Right renal cortex interstitium (tissue), 3 donors: ENCODE measurements around the gene TTYH2. TPM values are rescaled to one million over a fixed set of nuclear protein-coding genes. Genes with fewer than 3 reads are reported as not detected.
"Not testable (repeated sequence)": the region's sequence is repeated elsewhere in the genome, so short reads cannot be mapped to it uniquely, and the experiment has no call there.

Experiments
- DNase-seq, 3 donors: peaks; one replicate each; pipeline ENCODE4 v3.0.0-alpha.2; 2013; ENCODE audit warnings: low read depth in 3 of 3, low spot score in 2 of 3
- polyA plus RNA-seq, 3 donors: library from polyadenylated mRNA; unstranded; fragments of 120-200 nt; gene quantifications; one replicate each; pipeline ENCODE4 v1.2.1, GENCODE V29; 2013; ENCODE audit not compliant: insufficient read length in 3 of 3

TTYH2 gene
- polyA plus RNA-seq, 3 donors: 13.5 to 15.9 (median 15.1) TPM

GRCh38 chr17:74281799-74282198, 68.4 kb downstream of the TTYH2 start:
- DNase-seq: no peak

DNA sequence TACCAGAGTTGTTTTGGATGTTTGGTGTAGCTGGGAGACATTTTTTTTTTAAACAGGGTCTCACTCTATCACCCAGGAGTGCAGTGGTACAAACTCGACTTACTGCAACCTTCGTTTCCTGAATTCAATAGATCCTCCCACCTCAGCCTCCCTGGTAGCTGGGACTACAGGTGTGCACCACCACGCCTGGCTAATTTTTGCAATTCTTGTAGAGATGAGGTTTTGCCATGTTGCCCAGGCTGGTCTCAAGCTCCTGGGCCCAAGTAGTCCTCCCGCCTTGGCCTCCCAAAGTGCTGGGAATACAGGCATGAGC, 68.9 kb downstream of the TTYH2 start:
- not testable (repeated sequence) for DNase-seq

GRCh38 chr17:74282587-74283370, 69.4 kb downstream of the TTYH2 start:
- no peak for DNase-seq

DNA sequence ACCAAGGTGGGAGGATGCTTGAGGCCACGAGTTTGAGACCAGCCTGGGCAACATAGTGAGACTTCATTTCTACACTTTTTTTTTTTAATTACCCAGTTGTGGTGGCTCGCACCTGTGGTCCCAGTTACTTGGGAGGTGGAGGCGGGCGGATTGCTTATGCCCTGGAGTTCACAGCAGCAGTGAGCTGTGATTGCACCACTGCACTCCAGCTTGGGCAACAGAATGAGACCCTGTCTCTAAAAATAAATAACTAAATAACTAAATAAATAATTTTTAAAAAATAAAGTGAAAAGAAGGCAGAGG, 70.0 kb downstream of the TTYH2 start:
- no peak for DNase-seq

- no peak for DNase-seq
Measured at GRCh38 chr17:74287031-74287602, 73.7 kb downstream of the TTYH2 start.

DNA sequence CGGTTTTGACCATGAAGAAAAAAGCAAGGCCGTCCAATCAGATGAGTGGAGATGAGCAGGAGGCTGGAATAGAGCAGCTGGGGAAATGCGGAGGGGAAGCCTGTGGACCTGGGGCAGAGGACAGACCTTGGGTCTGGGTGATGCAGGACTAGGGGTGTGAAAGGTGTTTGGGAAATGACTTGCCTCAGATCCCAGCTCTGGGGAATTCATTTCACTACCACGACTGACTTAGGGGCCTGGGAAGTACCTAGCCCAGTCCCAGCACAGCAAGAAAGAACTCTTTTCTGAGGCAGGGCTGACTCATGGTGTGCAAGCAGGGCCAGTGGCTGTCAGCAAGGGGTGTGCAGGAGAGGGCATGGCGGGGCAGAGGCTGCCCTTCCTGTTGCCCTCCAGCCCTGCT, 75.4 kb downstream of the TTYH2 start:
- no peak for DNase-seq

DNA sequence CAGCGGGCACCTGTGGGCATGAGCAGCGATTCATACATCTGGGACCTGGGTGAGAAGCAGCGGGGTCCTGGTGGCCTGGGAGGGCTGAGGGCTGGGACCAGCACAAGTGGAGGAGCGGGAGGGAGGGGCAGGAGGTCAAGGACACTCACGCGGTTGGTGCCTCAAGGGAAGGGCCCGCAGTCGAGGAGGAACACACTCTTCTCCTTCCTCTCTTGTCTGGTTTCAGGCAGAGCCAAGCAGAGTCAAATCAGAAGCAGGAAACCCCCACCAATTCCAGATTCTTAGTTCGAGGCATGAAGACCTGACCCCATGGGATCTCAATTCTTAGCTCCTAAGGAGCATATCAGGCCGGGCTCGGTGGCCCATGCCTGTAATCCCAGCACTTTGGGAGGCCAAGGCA, 76.3 kb downstream of the TTYH2 start:
- no peak for DNase-seq

GRCh38 chr17:74290340-74290739, 77.0 kb downstream of the TTYH2 start:
- no peak for DNase-seq

- DNase-seq: no peak
Measured at GRCh38 chr17:74292495-74292894, 79.1 kb downstream of the TTYH2 start.

GRCh38 chr17:74295625-74296547, 82.5 kb downstream of the TTYH2 start:
- no peak for DNase-seq

- DNase-seq: no peak
Measured at GRCh38 chr17:74296548-74296936, 83.2 kb downstream of the TTYH2 start.

- DNase-seq: no peak
Measured at GRCh38 chr17:74297941-74298340, 84.6 kb downstream of the TTYH2 start.

DNA sequence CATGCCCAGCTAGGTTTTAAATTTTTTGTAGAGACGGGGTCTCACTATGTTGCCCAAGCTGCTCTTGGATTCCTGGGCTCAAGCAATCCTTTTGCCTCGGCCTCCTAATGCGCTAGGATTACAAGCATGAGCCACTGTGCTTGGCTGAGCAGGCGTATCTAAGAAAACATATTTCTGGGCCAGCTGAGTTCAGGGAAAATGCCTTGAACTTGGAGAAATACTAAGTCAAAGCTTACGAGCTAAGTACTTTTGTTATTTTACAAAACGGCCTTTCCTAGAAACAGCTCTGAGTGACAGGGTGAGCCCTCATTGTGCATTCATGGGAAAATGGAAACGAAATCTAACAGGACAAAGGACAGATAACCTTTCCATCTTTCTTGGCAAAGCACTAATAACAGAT, 85.4 kb downstream of the TTYH2 start:
- no peak for DNase-seq

GRCh38 chr17:74299226-74300009, 86.0 kb downstream of the TTYH2 start:
- DNase-seq: no peak

GRCh38 chr17:74303305-74303704, 89.9 kb downstream of the TTYH2 start:
- no peak for DNase-seq

DNA sequence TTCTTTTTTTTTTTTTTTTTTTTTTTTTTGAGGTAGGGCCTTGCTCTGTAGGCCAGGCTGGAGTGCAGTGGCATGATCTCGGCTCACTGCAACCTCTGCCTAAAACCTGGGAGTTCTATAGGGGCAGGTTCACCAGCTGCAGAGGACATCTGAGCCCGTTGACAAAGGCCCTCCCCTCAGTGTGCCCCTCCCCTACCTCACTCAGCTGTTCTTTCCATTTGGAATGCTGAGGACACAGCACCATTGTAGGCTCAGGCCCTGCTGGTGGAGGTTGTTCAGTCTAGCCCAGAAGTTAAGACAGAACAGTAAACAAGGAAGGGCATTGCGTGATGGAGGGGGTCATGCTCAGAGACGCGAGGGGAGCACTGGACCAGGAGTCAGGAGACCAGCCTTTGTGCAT, 90.8 kb downstream of the TTYH2 start:
- no peak for DNase-seq

GRCh38 chr17:74305865-74306654, 92.7 kb downstream of the TTYH2 start:
- no peak for DNase-seq

DNA sequence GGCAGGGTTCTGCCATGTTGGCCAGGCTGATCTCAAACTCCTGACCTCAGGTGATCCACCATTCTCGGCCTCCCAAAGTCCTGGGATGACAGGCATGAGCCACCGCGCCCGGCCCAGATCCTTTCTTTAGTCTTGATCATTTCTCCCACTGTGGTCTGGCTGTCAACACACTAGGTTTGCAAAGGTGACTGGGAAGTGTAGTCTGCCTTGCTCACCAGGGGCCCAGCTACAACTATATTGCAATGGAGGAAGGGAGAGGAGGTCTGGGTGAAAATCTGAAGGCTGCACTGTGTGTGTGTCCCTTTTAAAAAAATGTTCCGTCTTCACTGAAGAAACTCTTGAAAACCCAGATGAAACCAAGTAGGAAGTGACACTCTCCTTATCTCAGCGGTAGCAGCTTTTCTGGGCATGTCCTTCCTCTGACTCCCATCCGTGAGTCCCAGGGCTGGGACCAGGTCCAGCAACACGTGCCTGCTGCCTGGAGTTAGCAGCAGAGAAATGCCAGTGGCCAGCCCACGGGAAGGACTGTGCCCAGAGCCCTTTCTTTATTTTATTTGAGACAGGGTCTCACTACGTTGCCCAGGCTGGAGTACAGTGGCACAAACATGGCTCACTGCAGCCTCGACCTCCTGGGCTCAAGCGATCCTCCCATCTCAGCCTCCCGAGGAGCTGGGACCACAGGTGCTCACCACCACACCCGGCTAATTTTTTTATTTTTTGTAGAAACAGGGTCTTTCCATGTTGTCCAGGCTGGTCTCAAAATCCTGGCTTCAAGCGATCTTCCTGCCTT, 94.8 kb downstream of the TTYH2 start:
- no peak for DNase-seq

GRCh38 chr17:74309902-74310301, 96.5 kb downstream of the TTYH2 start:
- no peak for DNase-seq
